Stimulated activated CD8-positive, alpha-beta memory T cell treated with anti-CD3 and anti-CD28 coated beads, Interleukin-4, amount 100 ng/mL, for 1 hour (primary cell): ENCODE results near the gene COL4A2.
"Not testable (repeated sequence)": the region's sequence is repeated elsewhere in the genome, so short reads cannot be mapped to it uniquely, and the experiment has no call there.

Source experiments
- DNase-seq, 2 donors: peaks; one replicate each; pipeline ENCODE4 v3.0.0-alpha.2; 2020; ENCODE audit warnings: low read depth in 2 of 2, low spot score in 1 of 2

COL4A2 gene

GRCh38 chr13:110306340-110306959 lies 634 bp upstream of the COL4A2 start:
- no peak for DNase-seq

- no peak for DNase-seq
Measured at GRCh38 chr13:110307767-110308655, 927 bp downstream of the COL4A2 start.

- DNase-seq, result no peak
Measured at GRCh38 chr13:110308656-110309359, 1.7 kb downstream of the COL4A2 start.

- no peak for DNase-seq
Measured at GRCh38 chr13:110309661-110310524, 2.8 kb downstream of the COL4A2 start.

GRCh38 chr13:110310541-110311442 lies 3.7 kb downstream of the COL4A2 start:
- DNase-seq, result no peak

- no peak for DNase-seq
Measured at GRCh38 chr13:110311443-110312338, 4.6 kb downstream of the COL4A2 start.

GRCh38 chr13:110312339-110313031 lies 5.4 kb downstream of the COL4A2 start:
- no peak for DNase-seq

- DNase-seq, result not testable (repeated sequence)
Measured at GRCh38 chr13:110313261-110313660, 6.2 kb downstream of the COL4A2 start.

GRCh38 chr13:110313733-110314132 lies 6.6 kb downstream of the COL4A2 start:
- DNase-seq, result not testable (repeated sequence)

- no peak for DNase-seq
Measured at GRCh38 chr13:110314516-110315245, 7.6 kb downstream of the COL4A2 start.

- DNase-seq, result no peak
Measured at GRCh38 chr13:110316196-110316595, 9.1 kb downstream of the COL4A2 start.

GRCh38 chr13:110317093-110317492 lies 10.0 kb downstream of the COL4A2 start:
- DNase-seq, result no peak

GRCh38 chr13:110317496-110318195 lies 10.6 kb downstream of the COL4A2 start:
- no peak for DNase-seq

GRCh38 chr13:110318920-110319319 lies 11.8 kb downstream of the COL4A2 start:
- DNase-seq, result no peak

- no peak for DNase-seq
Measured at GRCh38 chr13:110319397-110319773, 12.3 kb downstream of the COL4A2 start.

- no peak for DNase-seq
Measured at GRCh38 chr13:110319774-110320509, 12.9 kb downstream of the COL4A2 start.
